ENCODE data around the gene REN. TPM values are rescaled to one million over a fixed set of nuclear protein-coding genes. Genes with fewer than 3 reads are reported as not detected.

The REN gene
- total RNA-seq, 1 experiment from 2014 or later: not detected

DNA sequence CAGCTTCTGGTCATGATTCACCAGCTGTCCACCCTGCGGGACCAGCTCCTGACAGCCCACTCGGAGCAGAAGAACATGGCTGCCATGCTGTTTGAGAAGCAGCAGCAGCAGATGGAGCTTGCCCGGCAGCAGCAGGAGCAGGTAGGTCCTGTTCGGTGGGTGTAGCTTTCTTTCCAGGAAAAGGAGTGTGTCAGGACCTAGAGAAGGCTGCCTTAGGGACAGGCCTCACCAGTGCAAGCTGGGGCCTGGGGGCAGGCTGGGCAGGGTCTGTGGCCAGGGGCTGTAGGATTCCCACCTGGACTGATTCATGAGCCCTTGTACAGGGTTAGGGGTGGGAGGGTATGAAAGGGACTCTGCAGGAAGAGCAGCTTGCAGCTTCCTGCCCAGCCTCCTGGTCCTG, 49.6 kb downstream of the REN start:
- Histone ChIP-seq H3K56ac (ENCODE audit: insufficient read length, low read depth, low read length) (no peak overlapping the region), H2BK120ac (ENCODE audit: low read depth, low read length, poor library complexity, severe bottlenecking) (no peak overlapping the region), H2BK20ac (ENCODE audit: low read depth, low read length, poor library complexity, severe bottlenecking) (no peak overlapping the region), H2AFZ (ENCODE audit: low read length) (no peak overlapping the region), H2BK15ac (ENCODE audit: low read depth, low read length) (no peak overlapping the region), H4K20me1 (ENCODE audit: control insufficient read depth, insufficient read depth, insufficient read length) (peaks cover 3% of the 10 kb centered on the region), H4K5ac (ENCODE audit: insufficient read length, low read depth, low read length) (no peak overlapping the region), H3K18ac (ENCODE audit: insufficient read length, low read depth, low read length) (no peak overlapping the region), H2BK5ac (ENCODE audit: insufficient read length, low read length) (no peak overlapping the region), H4K91ac (ENCODE audit: insufficient read length, low read depth, low read length) (no peak overlapping the region), H3K9me3 (ENCODE audit: control insufficient read depth, low read depth, low read length) (no peaks in the 10 kb centered on the region), H3K4ac (ENCODE audit: low read depth, low read length) (no peak overlapping the region), H3T11ph (ENCODE audit: low read length) (no peak overlapping the region), H4K8ac (replicated peaks; ENCODE audit: insufficient read length, low read depth, low read length) (no peak overlapping the region), H3K14ac (ENCODE audit: insufficient read depth, low read length) (no peak overlapping the region), H3K4me1 (ENCODE audit: insufficient read depth, low read length) (no peaks in the 10 kb centered on the region), H3K23ac (ENCODE audit: insufficient read length, low read depth, low read length) (no peak overlapping the region), H3K79me1 (ENCODE audit: insufficient read depth, low read depth, low read length, poor library complexity, severe bottlenecking) (peaks cover 8% of the 10 kb centered on the region), H3K9ac (ENCODE audit: extremely low read depth, insufficient read length, low read length) (no peak overlapping the region), H2AK5ac (ENCODE audit: insufficient read length, low read length) (no peak overlapping the region), H3K23me2 (ENCODE audit: insufficient read length, low read depth, low read length, poor library complexity, severe bottlenecking) (no peaks in the 10 kb centered on the region), H3K4me2 (ENCODE audit: insufficient read depth, insufficient read length, low read length) (no peak overlapping the region), H2BK12ac (ENCODE audit: insufficient read length, low read depth, low read length) (no peak overlapping the region), H3K27me3 (ENCODE audit: insufficient read depth, low read length) (no peaks in the 10 kb centered on the region), H3K27ac (ENCODE audit: insufficient read length, low read depth, low read length) (no peak overlapping the region), H3K79me2 (ENCODE audit: insufficient read depth, low read length) (peaks cover 11% of the 10 kb centered on the region; the same call in 1 of the 2 replicates)
- TF ChIP-seq, protein P1, sequence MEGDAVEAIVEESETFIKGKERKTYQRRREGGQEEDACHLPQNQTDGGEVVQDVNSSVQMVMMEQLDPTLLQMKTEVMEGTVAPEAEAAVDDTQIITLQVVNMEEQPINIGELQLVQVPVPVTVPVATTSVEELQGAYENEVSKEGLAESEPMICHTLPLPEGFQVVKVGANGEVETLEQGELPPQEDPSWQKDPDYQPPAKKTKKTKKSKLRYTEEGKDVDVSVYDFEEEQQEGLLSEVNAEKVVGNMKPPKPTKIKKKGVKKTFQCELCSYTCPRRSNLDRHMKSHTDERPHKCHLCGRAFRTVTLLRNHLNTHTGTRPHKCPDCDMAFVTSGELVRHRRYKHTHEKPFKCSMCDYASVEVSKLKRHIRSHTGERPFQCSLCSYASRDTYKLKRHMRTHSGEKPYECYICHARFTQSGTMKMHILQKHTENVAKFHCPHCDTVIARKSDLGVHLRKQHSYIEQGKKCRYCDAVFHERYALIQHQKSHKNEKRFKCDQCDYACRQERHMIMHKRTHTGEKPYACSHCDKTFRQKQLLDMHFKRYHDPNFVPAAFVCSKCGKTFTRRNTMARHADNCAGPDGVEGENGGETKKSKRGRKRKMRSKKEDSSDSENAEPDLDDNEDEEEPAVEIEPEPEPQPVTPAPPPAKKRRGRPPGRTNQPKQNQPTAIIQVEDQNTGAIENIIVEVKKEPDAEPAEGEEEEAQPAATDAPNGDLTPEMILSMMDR (conservative IDR thresholded peaks at IDR 0.05): no peak
- no peak for DNase-seq
- Mint-ChIP-seq H3K36me3 (ENCODE audit: insufficient read depth in 1 of 3, low read depth in 3 of 3) (peaks cover 55 to 76% (median 65%) of the 10 kb centered on the region in 3 experiments), H3K4me3 (no peak overlapping the region), H3K4me1 (peaks cover 22 to 23% of the 10 kb centered on the region in 2 experiments), H3K9me3 (no peaks in the 10 kb centered on the region), H3K27me3 (ENCODE audit: low read depth) (no peaks in the 10 kb centered on the region; the same call in 1 of the 2 replicates), H3K27ac (0 out of 7 replicates have a peak overlapping the region, but pooled peaks of 1 of the 3 experiments have one; percentile 28)
- WGBS (ENCODE audit: extremely low coverage, insufficient read length, low lambda C conversion rate): no CpG with 5 or more reads among the region's 4 CpGs

Measured in H9 (cell line).